GM18502 (cell line): Measurements from ENCODE around the gene TREML2.
"Not testable (repeated sequence)": the region's sequence is repeated elsewhere in the genome, so short reads cannot be mapped to it uniquely, and the experiment has no call there.

ENCODE experiments used
- ATAC-seq: cut with Tn5 transposase; IDR thresholded peaks from one replicate; pipeline ENCODE4 v1.9.1; 2021; ENCODE audit warnings: mild to moderate bottlenecking; ENCODE audit not compliant: unreplicated experiment, poor library complexity

TREML2 gene

GRCh38 chr6:41209547-41210320 lies 8.8 kb upstream of the TREML2 start:
- ATAC-seq, result no peak

GRCh38 chr6:41208439-41209106 lies 7.6 kb upstream of the TREML2 start:
- ATAC-seq, result no peak

GRCh38 chr6:41204156-41204555 lies 3.2 kb upstream of the TREML2 start:
- no peak for ATAC-seq

- no peak for ATAC-seq
These were observed 820 bp upstream of the TREML2 start for GRCh38 chr6:41201764-41202173.

- peak; percentile 32 for ATAC-seq
These were observed 551 bp downstream of the TREML2 start for GRCh38 chr6:41200296-41200900.

- ATAC-seq, result peak; percentile 67
These were observed 1.2 kb downstream of the TREML2 start for GRCh38 chr6:41199552-41200246.

- no peak for ATAC-seq
These were observed 3.7 kb downstream of the TREML2 start for GRCh38 chr6:41197234-41197633.

- ATAC-seq, result no peak
These were observed 6.6 kb downstream of the TREML2 start for GRCh38 chr6:41194386-41194785.

- no peak for ATAC-seq
These were observed 7.1 kb downstream of the TREML2 start for GRCh38 chr6:41193884-41194283.

GRCh38 chr6:41193171-41193734 lies 7.7 kb downstream of the TREML2 start:
- no peak for ATAC-seq

GRCh38 chr6:41191569-41191968 lies 9.4 kb downstream of the TREML2 start:
- ATAC-seq, result no peak

GRCh38 chr6:41190791-41191190 lies 10.2 kb downstream of the TREML2 start:
- ATAC-seq, result no peak

GRCh38 chr6:41189967-41190366 lies 11.0 kb downstream of the TREML2 start:
- no peak for ATAC-seq

GRCh38 chr6:41189046-41189445 lies 11.9 kb downstream of the TREML2 start:
- not testable (repeated sequence) for ATAC-seq

- no peak for ATAC-seq
These were observed 12.7 kb downstream of the TREML2 start for GRCh38 chr6:41187924-41188886.

GRCh38 chr6:41186031-41186562 lies 14.9 kb downstream of the TREML2 start:
- no peak for ATAC-seq

- ATAC-seq, result no peak
These were observed 16.2 kb downstream of the TREML2 start for GRCh38 chr6:41184761-41185160.

- peak; percentile 71 for ATAC-seq
These were observed 18.6 kb downstream of the TREML2 start for GRCh38 chr6:41182069-41183034.
